IPS DF 4.7 (cell line): Measurements from ENCODE around the gene TNFRSF25.

Experiments
- DNase-seq: peaks from one replicate; pipeline ENCODE4 v3.0.0-alpha.2; 2013; ENCODE audit warnings: low spot score; ENCODE audit errors: extremely low read depth

The TNFRSF25 gene

GRCh38 chr1:6418668-6419396, 47.1 kb downstream of the TNFRSF25 start:
- no peak for DNase-seq

GRCh38 chr1:6417961-6418667, 47.9 kb downstream of the TNFRSF25 start:
- no peak for DNase-seq

- DNase-seq: no peak
Measured at GRCh38 chr1:6416906-6417305, 49.1 kb downstream of the TNFRSF25 start.

- DNase-seq: no peak
Measured at GRCh38 chr1:6416295-6416656, 49.7 kb downstream of the TNFRSF25 start.

- no peak for DNase-seq
Measured at GRCh38 chr1:6414881-6415626, 50.9 kb downstream of the TNFRSF25 start.

DNA sequence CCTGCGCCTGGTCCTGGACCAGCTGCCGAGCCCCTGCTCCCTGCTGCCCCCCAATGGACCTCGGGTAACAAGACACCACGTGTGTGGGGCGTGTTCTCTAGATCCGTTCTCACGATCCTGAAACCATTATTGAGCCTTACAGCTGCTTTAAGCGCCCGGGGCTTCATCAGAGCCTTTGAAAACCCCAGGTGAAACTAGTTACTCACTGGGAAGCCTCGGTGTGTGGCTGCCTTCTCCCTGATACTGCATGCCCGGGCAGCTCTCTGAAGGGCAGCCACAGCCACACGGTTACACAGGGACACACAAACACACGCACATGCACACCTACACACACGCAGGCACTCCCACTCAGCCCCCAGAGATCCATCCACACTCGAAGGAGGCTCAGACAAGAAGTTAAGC, 51.5 kb downstream of the TNFRSF25 start:
- no peak for DNase-seq

GRCh38 chr1:6412896-6413295, 53.1 kb downstream of the TNFRSF25 start:
- DNase-seq: no peak
